Mesenchymal stem cell (in vitro differentiated cells and primary cell): ENCODE data around the gene ZNF611.
A peak's percentile ranks its signal among the peaks of the same experiment; 100 is the strongest.

Experiments used
- DNase-seq: peaks from one replicate; pipeline ENCODE4 v3.0.0-alpha.2; 2013
- H2AFZ ChIP-seq: one replicate; pipeline ENCODE4 v1.6.1; 2013; ENCODE audit warnings: low read depth, mild to moderate bottlenecking, control low read depth, inconsistent platforms, low read length, moderate library complexity
- H2AK5ac ChIP-seq: 2 replicates; pipeline ENCODE4 v1.6.1; 2013; ENCODE audit warnings: low read length, moderate library complexity, mild to moderate bottlenecking, inconsistent platforms; ENCODE audit not compliant: severe bottlenecking
- H2BK120ac ChIP-seq: one replicate; pipeline ENCODE4 v1.6.1; 2013; ENCODE audit warnings: low read depth, mild to moderate bottlenecking, inconsistent platforms, low read length, moderate library complexity
- H2BK12ac ChIP-seq, 2 experiments: one replicate each; pipeline ENCODE4 v1.6.1; 2013; ENCODE audit warnings: inconsistent platforms in 2 of 2, low read length in 2 of 2, mild to moderate bottlenecking in 2 of 2, moderate library complexity in 2 of 2, control low read depth in 1 of 2
- H2BK15ac ChIP-seq: one replicate; pipeline ENCODE4 v1.6.1; 2013; ENCODE audit warnings: mild to moderate bottlenecking, low read depth, inconsistent platforms; ENCODE audit not compliant: poor library complexity, severe bottlenecking
- H2BK5ac ChIP-seq: 2 replicates; pipeline ENCODE4 v1.6.1; 2013; ENCODE audit warnings: low read depth, mild to moderate bottlenecking, low read length, control low read depth, inconsistent platforms; ENCODE audit not compliant: poor library complexity, severe bottlenecking
- H3K14ac ChIP-seq, 2 experiments: one replicate each; pipeline ENCODE4 v1.6.1; 2013; ENCODE audit warnings: inconsistent platforms in 2 of 2, low read length in 2 of 2, control low read depth in 1 of 2, mild to moderate bottlenecking in 1 of 2, moderate library complexity in 1 of 2
- H3K18ac ChIP-seq, 2 experiments: one replicate each; pipeline ENCODE4 v1.6.1; 2013; ENCODE audit warnings: inconsistent platforms in 2 of 2, low read length in 2 of 2, control low read depth in 1 of 2, low read depth in 1 of 2, mild to moderate bottlenecking in 1 of 2
- H3K23ac ChIP-seq, 2 experiments: one replicate each; pipeline ENCODE4 v1.6.1; 2013; ENCODE audit warnings: inconsistent platforms in 2 of 2, low read length in 2 of 2, mild to moderate bottlenecking in 2 of 2, moderate library complexity in 2 of 2, control low read depth in 1 of 2
- H3K27ac ChIP-seq: 2 replicates; pipeline ENCODE4 v1.5.1; 2013; ENCODE audit warnings: mild to moderate bottlenecking, moderate library complexity, low read length, control low read depth, inconsistent platforms; ENCODE audit not compliant: poor library complexity, severe bottlenecking
- H3K27me3 ChIP-seq, 2 experiments: 2 replicates each; pipeline versions ENCODE4 v1.6.1 to v1.7.0; 2013; ENCODE audit warnings: low read length in 2 of 2, mild to moderate bottlenecking in 2 of 2, moderate library complexity in 2 of 2, control low read depth in 1 of 2, inconsistent platforms in 1 of 2; ENCODE audit not compliant: control insufficient read depth in 1 of 2, insufficient read depth in 1 of 2
- H3K36me3 ChIP-seq, 2 experiments: 2 replicates each; pipeline versions ENCODE4 v1.6.1 to v1.7.0; 2013; ENCODE audit warnings: low read length in 2 of 2, control low read depth in 1 of 2, inconsistent platforms in 1 of 2, low read depth in 1 of 2, mild to moderate bottlenecking in 1 of 2; ENCODE audit not compliant: insufficient read depth in 2 of 2, control insufficient read depth in 1 of 2
- H3K4ac ChIP-seq, 2 experiments: one replicate each; pipeline ENCODE4 v1.6.1; 2013; ENCODE audit warnings: inconsistent platforms in 2 of 2, low read length in 2 of 2, mild to moderate bottlenecking in 2 of 2, moderate library complexity in 2 of 2, control low read depth in 1 of 2, low read depth in 1 of 2
- H3K4me1 ChIP-seq: 2 replicates; pipeline ENCODE4 v1.6.1; 2013; ENCODE audit warnings: low read depth, low read length, control low read depth; ENCODE audit not compliant: control insufficient read depth, insufficient read depth
- H3K4me2 ChIP-seq: 2 replicates; pipeline ENCODE4 v1.6.1; 2013; ENCODE audit warnings: low read length, mild to moderate bottlenecking, inconsistent platforms; ENCODE audit not compliant: poor library complexity, severe bottlenecking
- H3K4me3 ChIP-seq, 2 experiments: 2 replicates each; pipeline versions ENCODE4 v1.5.1 to v1.7.0; 2013; ENCODE audit warnings: low read length in 2 of 2, mild to moderate bottlenecking in 2 of 2, control low read depth in 1 of 2, low read depth in 1 of 2; ENCODE audit not compliant: insufficient read depth in 1 of 2
- H3K79me1 ChIP-seq: replicated peaks from 2 replicates; pipeline ENCODE4 v1.6.1; 2013; ENCODE audit warnings: mild to moderate bottlenecking, control low read depth, low read length, inconsistent platforms; ENCODE audit not compliant: poor library complexity, severe bottlenecking
- H3K9ac ChIP-seq: 2 replicates; pipeline ENCODE4 v1.7.0; 2013; ENCODE audit warnings: mild to moderate bottlenecking, low read length, moderate library complexity
- H3K9me3 ChIP-seq: 2 replicates; pipeline ENCODE4 v1.7.0; 2013; ENCODE audit warnings: mild to moderate bottlenecking, low read length; ENCODE audit not compliant: control insufficient read depth
- H4K8ac ChIP-seq: one replicate; pipeline ENCODE4 v1.6.1; 2013; ENCODE audit warnings: inconsistent platforms, mild to moderate bottlenecking, low read length, moderate library complexity
- H4K91ac ChIP-seq: one replicate; pipeline ENCODE4 v1.6.1; 2013; ENCODE audit warnings: mild to moderate bottlenecking, low read length, inconsistent platforms
- WGBS: methylation state at CpG from one replicate; pipeline ENCODE4 v1.1.7; 2013; ENCODE audit warnings: mixed read lengths; 5-methylcytosine and 5-hydroxymethylcytosine counted together

Gene ZNF611

DNA sequence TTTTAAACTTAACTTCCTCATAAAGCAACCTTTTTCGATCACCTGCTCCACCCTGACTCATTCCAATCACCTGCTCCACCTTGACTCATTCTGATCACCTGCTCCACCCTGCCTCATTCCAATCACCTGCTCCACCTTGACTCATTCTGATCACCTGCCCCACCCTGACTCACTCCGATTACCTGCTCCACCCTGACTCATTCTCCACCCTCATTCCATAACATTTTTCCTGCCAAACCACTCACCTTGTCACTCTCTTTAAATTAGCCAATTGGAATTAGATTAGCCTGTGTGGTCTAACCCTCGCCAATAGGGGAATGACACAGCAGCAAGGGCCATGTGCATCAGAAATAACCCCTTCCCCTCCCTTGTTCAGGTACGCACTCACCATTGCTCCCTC is 64.8 kb downstream of the ZNF611 start:
- Histone ChIP-seq H3K79me1 (peaks cover 14% of the 10 kb centered on the region), H2AK5ac (no peak overlapping the region), H2BK15ac (no peak overlapping the region), H3K4me3 (no peak overlapping the region), H2AFZ (no peak overlapping the region), H4K8ac (no peak overlapping the region), H3K4ac (no peak overlapping the region), H3K14ac (peak overlapping the region in 1 of 2 experiments; percentile 32), H3K4me1 (peaks cover 7% of the 10 kb centered on the region), H3K36me3 (peaks cover 8 to 12% of the 10 kb centered on the region in 2 experiments), H3K4me2 (no peak overlapping the region), H4K91ac (no peak overlapping the region), H3K18ac (no peak overlapping the region), H3K23ac (no peak overlapping the region), H3K9me3 (no peaks in the 10 kb centered on the region), H3K9ac (no peak overlapping the region), H3K27ac (no peak overlapping the region), H3K27me3 (no peaks in the 10 kb centered on the region), H2BK12ac (no peak overlapping the region), H2BK5ac (no peak overlapping the region), H2BK120ac (no peak overlapping the region)
- DNase-seq = no peak
- 98% methylated on average over 3 of the region's 4 CpGs for WGBS

DNA sequence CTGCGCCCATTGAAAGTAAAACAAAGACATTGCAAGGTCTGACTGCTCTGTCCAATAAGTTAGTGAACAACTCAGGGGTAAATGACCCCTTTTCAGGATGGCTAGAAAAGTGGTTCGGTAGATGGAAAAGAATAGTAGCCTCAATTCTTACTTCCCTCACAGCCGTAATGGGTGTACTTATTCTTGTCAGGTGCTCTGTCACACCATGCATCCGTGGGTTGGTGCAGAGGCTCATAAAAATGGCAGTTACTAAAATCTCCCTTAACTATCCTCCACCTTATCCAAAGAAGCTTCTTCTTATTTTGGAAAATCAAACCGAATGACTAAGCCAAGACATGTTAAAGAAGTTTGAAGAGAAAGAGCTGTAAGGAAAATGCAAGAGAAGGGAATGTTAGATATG is 65.3 kb downstream of the ZNF611 start:
- H2AK5ac ChIP-seq = no peak overlapping the region
- peaks cover 10% of the 10 kb centered on the region for H3K4me1 ChIP-seq
- DNase-seq = no peak
- no peaks in the 10 kb centered on the region for H3K27me3 ChIP-seq
- H3K79me1 ChIP-seq = peaks cover 16% of the 10 kb centered on the region
- no peak overlapping the region for H3K4me2 ChIP-seq
- H3K14ac ChIP-seq = no peak overlapping the region
- peaks cover 10 to 12% of the 10 kb centered on the region in 2 experiments for H3K36me3 ChIP-seq
- 99% methylated on average over 4 of the region's 5 CpGs for WGBS
- no peak overlapping the region for H4K91ac ChIP-seq
- no peak overlapping the region for H2BK5ac ChIP-seq
- no peak overlapping the region for H2BK120ac ChIP-seq
- H3K18ac ChIP-seq = no peak overlapping the region
- H2BK15ac ChIP-seq = no peak overlapping the region
- H3K23ac ChIP-seq = no peak overlapping the region
- no peak overlapping the region for H3K9ac ChIP-seq
- no peak overlapping the region for H2BK12ac ChIP-seq
- no peaks in the 10 kb centered on the region for H3K9me3 ChIP-seq
- no peak overlapping the region for H4K8ac ChIP-seq
- no peak overlapping the region for H3K4ac ChIP-seq
- no peak overlapping the region for H2AFZ ChIP-seq
- no peak overlapping the region for H3K4me3 ChIP-seq
- H3K27ac ChIP-seq = no peak overlapping the region

DNA sequence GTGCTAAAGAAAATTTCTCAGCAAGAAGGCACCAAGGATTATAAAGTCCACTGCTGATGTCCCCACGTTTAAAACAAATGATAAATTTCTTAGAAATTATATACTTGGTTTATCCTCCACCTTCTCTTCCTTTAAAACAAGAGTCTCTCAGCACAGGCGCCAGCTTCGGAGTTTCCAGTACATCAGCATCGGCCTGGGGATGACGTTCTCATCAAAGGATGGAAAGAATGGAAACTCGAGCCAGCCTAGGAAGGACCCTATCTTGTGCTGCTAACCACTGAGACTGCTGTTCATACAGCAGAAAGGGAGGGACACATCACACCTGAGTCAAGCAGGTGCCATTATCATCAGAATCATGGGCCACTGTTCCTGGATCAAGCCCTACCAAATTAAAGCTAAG is 66.9 kb downstream of the ZNF611 start:
- H3K36me3 ChIP-seq = peaks cover 11 to 13% of the 10 kb centered on the region in 2 experiments
- no peak overlapping the region for H3K9ac ChIP-seq
- no peaks in the 10 kb centered on the region for H3K9me3 ChIP-seq
- no peak overlapping the region for H3K4me3 ChIP-seq
- no peak overlapping the region for H2BK15ac ChIP-seq
- no peak overlapping the region for H3K18ac ChIP-seq
- no peak overlapping the region for H3K23ac ChIP-seq
- peak overlapping the region; percentile 19 for H2AK5ac ChIP-seq
- H3K4me1 ChIP-seq = peaks cover 18% of the 10 kb centered on the region
- H3K79me1 ChIP-seq = peaks cover 14% of the 10 kb centered on the region
- no peak overlapping the region for H2BK12ac ChIP-seq
- no peak overlapping the region for H2BK120ac ChIP-seq
- no peaks in the 10 kb centered on the region for H3K27me3 ChIP-seq
- 95% methylated on average over 6 of the region's 6 CpGs for WGBS
- DNase-seq = no peak
- no peak overlapping the region for H3K14ac ChIP-seq
- no peak overlapping the region for H4K8ac ChIP-seq
- H3K27ac ChIP-seq = no peak overlapping the region
- no peak overlapping the region for H3K4ac ChIP-seq
- no peak overlapping the region for H4K91ac ChIP-seq
- H3K4me2 ChIP-seq = no peak overlapping the region
- no peak overlapping the region for H2AFZ ChIP-seq
- no peak overlapping the region for H2BK5ac ChIP-seq

DNA sequence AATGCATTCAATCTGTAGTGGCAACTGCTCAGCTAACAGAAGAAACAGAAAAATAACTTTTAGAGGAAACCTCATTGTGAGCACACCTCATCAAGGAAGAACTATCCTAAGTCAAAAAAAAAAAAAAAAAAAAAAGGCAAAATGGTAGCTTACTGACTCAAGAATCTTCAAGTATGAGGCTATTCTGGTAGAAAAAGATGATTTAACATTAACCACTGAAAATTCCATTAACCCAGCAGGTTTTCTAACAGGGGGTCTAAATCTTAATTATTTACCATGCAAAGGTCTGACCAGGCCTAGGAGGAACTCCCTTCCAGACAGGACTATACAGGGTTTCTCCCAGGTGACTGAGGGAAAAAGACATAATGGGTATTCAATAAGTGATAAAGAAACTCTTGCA is 68.3 kb downstream of the ZNF611 start:
- H3K4me3 ChIP-seq = no peak overlapping the region
- peaks cover 23% of the 10 kb centered on the region for H3K4me1 ChIP-seq
- no peak overlapping the region for H2BK5ac ChIP-seq
- no peak overlapping the region for H3K14ac ChIP-seq
- H3K18ac ChIP-seq = no peak overlapping the region
- no peak for DNase-seq
- peaks cover 19% of the 10 kb centered on the region for H3K79me1 ChIP-seq
- no peak overlapping the region for H3K4me2 ChIP-seq
- H3K36me3 ChIP-seq = peaks cover 14 to 22% of the 10 kb centered on the region in 2 experiments
- H3K9me3 ChIP-seq = no peaks in the 10 kb centered on the region
- peak overlapping the region; percentile 62 for H3K27ac ChIP-seq
- H2AK5ac ChIP-seq = no peak overlapping the region
- no peak overlapping the region for H3K4ac ChIP-seq
- no peak overlapping the region for H2BK120ac ChIP-seq
- H3K9ac ChIP-seq = no peak overlapping the region
- no peak overlapping the region for H2BK12ac ChIP-seq
- no peak overlapping the region for H2AFZ ChIP-seq
- H3K23ac ChIP-seq = no peak overlapping the region
- no peak overlapping the region for H4K91ac ChIP-seq
- H4K8ac ChIP-seq = no peak overlapping the region
- no peaks in the 10 kb centered on the region for H3K27me3 ChIP-seq
- H2BK15ac ChIP-seq = no peak overlapping the region
